Measurements from ENCODE around the gene S100A6. TPM values are rescaled to one million over a fixed set of nuclear protein-coding genes. Genes with fewer than 3 reads are reported as not detected.

Gene S100A6
- polyA plus RNA-seq, 1 donor from 2014 or later = not detected

DNA sequence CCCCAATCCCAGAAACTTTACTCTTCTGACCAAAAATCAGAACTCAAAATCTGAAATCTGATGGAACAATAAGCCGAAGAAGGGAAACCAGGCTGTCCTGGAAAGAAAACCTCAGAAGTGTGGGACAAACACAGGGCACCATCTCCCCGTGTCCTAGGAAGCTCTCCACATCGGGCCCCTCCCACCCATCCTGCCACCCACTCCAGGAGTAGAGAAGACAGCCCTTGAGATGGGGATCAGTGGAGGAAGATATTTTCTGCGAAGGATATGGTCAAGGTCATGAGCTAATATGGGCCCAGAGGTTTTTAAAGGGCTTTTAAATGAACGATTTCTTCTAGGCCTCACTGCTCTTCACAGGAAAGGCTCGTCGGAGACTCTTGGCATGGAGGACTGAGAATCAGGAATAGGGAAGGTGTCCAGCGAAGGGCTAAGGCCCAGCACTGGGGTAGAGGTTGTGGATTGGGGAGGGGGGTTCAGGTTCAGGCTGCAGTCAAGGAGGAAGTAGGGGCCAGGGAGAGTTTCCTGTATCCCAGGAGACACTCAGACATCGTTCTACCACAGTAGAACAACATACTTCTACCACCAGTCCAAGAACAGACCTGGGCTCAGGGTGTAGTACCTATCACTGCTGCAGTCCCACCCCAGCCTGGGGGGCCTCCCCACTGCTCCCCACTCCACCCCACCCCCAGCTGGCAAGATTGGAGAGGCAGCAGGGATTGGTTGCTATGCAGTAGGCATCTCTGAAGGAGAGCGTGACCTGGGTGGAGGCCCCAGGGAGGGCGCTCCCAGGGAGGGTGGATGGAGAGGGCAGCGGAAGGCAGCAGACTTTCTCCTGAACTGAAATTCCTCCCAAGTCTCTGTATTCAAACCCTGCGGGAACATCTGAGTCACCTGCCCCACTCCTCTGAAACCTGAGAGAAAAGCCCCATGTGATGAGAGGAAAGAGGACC lies 6.1 kb upstream of the S100A6 start:
- H4K20me1 ChIP-seq (ENCODE audit: insufficient read depth) = no peaks in the 10 kb centered on the region
- no peak overlapping the region for H3K4me2 ChIP-seq (ENCODE audit: low read length)
- no peak overlapping the region for H3K27ac ChIP-seq (ENCODE audit: low read length)
- no peaks in the 10 kb centered on the region for H3K9me2 ChIP-seq (ENCODE audit: insufficient read depth, low read length)
- H3K27me3 ChIP-seq (ENCODE audit: insufficient read depth, low read depth, low read length) = no peaks in the 10 kb centered on the region
- no peaks in the 10 kb centered on the region for H3K36me3 ChIP-seq (ENCODE audit: insufficient read depth, low read length)
- H3F3A ChIP-seq (ENCODE audit: insufficient read depth, low read length, poor library complexity, severe bottlenecking) = no peaks in the 10 kb centered on the region
- no peaks in the 10 kb centered on the region for H3K9me3 ChIP-seq (ENCODE audit: low read length)
- TF ChIP-seq RAD21 (conservative IDR thresholded peaks at IDR 0.05) = no peak
- TF ChIP-seq SMC3 (conservative IDR thresholded peaks at IDR 0.05; ENCODE audit: poor library complexity) = no peak
- no peak for TF ChIP-seq EP300 (conservative IDR thresholded peaks at IDR 0.05; ENCODE audit: poor library complexity, severe bottlenecking)
- TF ChIP-seq POLR2AphosphoS5 (IDR thresholded peaks at IDR 0.05) = no peak
- no peak for TF ChIP-seq CTCF (IDR thresholded peaks at IDR 0.05; ENCODE audit: poor library complexity, severe bottlenecking)
- TF ChIP-seq MXI1 (conservative IDR thresholded peaks at IDR 0.05; ENCODE audit: poor library complexity, severe bottlenecking) = no peak
- TF ChIP-seq REST (IDR thresholded peaks at IDR 0.05; ENCODE audit: borderline replicate concordance) = no peak
- TF ChIP-seq EZH2 (IDR thresholded peaks at IDR 0.05; ENCODE audit: borderline replicate concordance, insufficient read depth, low read length, poor library complexity, severe bottlenecking) = no peak
- TF ChIP-seq TAF1 (IDR thresholded peaks at IDR 0.05; ENCODE audit: low read depth) = no peak
- no peak overlapping the region for H3K9ac ChIP-seq (ENCODE audit: low read length)
- H3K79me2 ChIP-seq (replicated peaks; ENCODE audit: insufficient read depth, low read length) = no peaks in the 10 kb centered on the region
- H3K4me3 ChIP-seq (ENCODE audit: low read length) = no peak overlapping the region
- no peak overlapping the region for H2AFZ ChIP-seq (ENCODE audit: low read depth, low read length)

DNA sequence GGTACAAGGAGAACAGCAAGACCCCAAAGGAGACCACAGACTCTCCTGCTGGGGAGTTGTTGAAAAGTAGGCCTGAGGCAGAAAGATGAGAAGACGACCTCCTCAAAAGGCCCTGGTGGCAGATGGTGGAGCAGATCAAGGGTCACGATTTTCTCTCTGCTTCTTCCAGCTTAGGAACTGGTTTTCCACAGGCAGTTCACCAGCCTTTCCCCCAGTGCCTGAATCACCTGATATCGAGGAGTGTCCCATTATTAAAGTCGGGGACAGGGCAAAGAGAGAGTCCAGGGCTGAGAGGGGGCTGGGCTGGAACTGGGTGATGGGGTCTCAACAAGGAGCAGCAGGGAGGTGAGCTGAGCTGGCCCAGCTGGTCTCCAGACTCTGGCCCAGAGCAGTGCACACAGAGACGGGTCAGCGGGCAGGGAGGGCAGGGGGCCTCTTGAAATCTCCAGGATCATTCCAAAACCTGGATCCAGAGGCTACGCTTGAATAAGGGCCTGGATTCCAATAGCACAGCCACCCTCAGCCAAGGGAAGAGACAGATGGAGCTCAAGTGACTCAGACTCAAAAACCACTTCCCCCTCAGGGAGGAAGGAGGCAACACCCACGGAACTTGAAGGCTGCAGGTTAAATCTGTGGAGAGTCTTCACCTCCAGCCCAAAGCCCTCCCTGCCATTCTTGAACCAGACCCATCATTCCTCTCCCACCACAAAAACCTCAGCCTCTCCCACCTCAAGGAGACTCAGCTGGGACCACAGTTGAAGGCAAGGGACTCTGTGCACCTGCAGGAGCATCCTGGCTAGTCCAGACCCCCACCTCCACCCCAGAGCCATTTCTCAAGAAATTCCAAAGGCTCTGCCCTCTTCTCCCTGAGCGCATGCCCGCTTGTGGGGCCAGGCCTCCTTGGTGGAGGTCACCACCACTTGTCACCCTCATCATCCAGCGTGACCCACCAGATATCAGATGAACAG lies 4.9 kb upstream of the S100A6 start, which contains the start of gene S100A5:
S100A5 (minus strand) TSS at position 541 of the 968 bp plus-strand sequence. CDS start 743 bp downstream, outside the sequence.
- no peak for TF ChIP-seq EP300 (conservative IDR thresholded peaks at IDR 0.05; ENCODE audit: poor library complexity, severe bottlenecking)
- no peak within 1 kb of the TSS for H2AFZ ChIP-seq (ENCODE audit: low read depth, low read length)

More for the DNA sequence above, 4.9 kb upstream of the S100A6 start, which contains the start of gene S100A5:
- no peaks in the 10 kb centered on the region for H4K20me1 ChIP-seq (ENCODE audit: insufficient read depth)
- H3K4me2 ChIP-seq (ENCODE audit: low read length) = no peak within 1 kb of the TSS
- H3F3A ChIP-seq (ENCODE audit: insufficient read depth, low read length, poor library complexity, severe bottlenecking) = no peaks in the 10 kb centered on the region
- H3K27me3 ChIP-seq (ENCODE audit: insufficient read depth, low read depth, low read length) = peaks cover 5% of the 10 kb centered on the region
- no peaks in the 10 kb centered on the region for H3K9me3 ChIP-seq (ENCODE audit: low read length)
- H3K79me2 ChIP-seq (replicated peaks; ENCODE audit: insufficient read depth, low read length) = no peaks in the 10 kb centered on the region
- no peaks in the 10 kb centered on the region for H3K9me2 ChIP-seq (ENCODE audit: insufficient read depth, low read length)
- no peaks in the 10 kb centered on the region for H3K36me3 ChIP-seq (ENCODE audit: insufficient read depth, low read length)
- H3K4me3 ChIP-seq (ENCODE audit: low read length) = no peak within 1 kb of the TSS
- no peak within 1 kb of the TSS for H3K27ac ChIP-seq (ENCODE audit: low read length)
- no peak within 1 kb of the TSS for H3K9ac ChIP-seq (ENCODE audit: low read length)

Measured in neural cell (in vitro differentiated cells).